Ovary (tissue), 3 donors: ENCODE data around the gene CH25H.

Experiments used
- CTCF ChIP-seq, 3 donors: fragments of 450-650 bp in 2 of 3; fragments of 200-600 bp in 1 of 3; IDR thresholded peaks; one replicate each; pipeline versions ENCODE4 v1.5.1 to v1.8.0; 2016 to 2022; ENCODE audit warnings: antibody characterized with exemption in 3 of 3, mild to moderate bottlenecking in 1 of 3
- POLR2A ChIP-seq: fragments of 450-650 bp; IDR thresholded peaks from one replicate; pipeline ENCODE4 v1.6.1; 2017; ENCODE audit warnings: antibody characterized with exemption, mild to moderate bottlenecking, moderate library complexity
- donor health status: DM: no; HTN: no; CAD: no.

DNA sequence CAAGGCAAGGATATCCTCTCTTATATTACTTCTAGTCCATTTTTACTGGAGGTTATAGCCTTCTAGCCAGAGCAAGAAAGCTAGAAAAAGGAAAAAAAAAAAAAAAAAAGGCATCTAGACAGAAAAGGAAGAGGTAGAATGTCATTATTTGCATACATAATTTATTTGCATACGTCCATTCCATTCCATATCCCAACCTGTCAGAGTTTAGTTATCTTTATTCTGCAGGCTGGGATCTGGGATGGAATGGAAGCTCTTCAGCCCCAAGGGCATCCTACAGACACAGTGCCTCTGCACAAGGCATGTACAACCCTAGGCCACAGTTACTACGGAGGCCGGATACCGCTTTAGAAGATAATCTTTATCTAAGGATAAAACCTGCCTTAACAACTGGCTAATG lies 9.6 kb downstream of the CH25H start:
- no peak for TF ChIP-seq CTCF (IDR thresholded peaks at IDR 0.05)
- no peak for TF ChIP-seq POLR2A
